Thoracic aorta (tissue), 2 donors: Measurements from ENCODE around the gene SLC1A5. TPM values are rescaled to one million over a fixed set of nuclear protein-coding genes. Genes with fewer than 3 reads are reported as not detected.
A peak's percentile ranks its signal among the peaks of the same experiment; 100 is the strongest.
"Not testable (repeated sequence)": the region's sequence is repeated elsewhere in the genome, so short reads cannot be mapped to it uniquely, and the experiment has no call there.

Experiments used
- ATAC-seq: fragments of 150-250 bp; one replicate; pipeline ENCODE4 v1.8.0; 2017; ENCODE audit warnings: low read depth; ENCODE audit not compliant: insufficient number of reproducible peaks, low FRiP score
- DNase-seq: peaks from one replicate; pipeline ENCODE4 v3.0.0-alpha.2; 2020; ENCODE audit warnings: low spot score
- H3K27ac ChIP-seq, 2 donors: fragments of 200-600 bp; sonication (generic); 1 replicate in 1 of 2; 2 replicates in 1 of 2; pipeline ENCODE4 v1.5.1; 2016; ENCODE audit warnings: mild to moderate bottlenecking in 2 of 2, moderate library complexity in 2 of 2
- H3K27me3 ChIP-seq: fragments of 200-600 bp; sonication (generic); replicated peaks from 2 replicates; pipeline ENCODE4 v1.6.0; 2016; ENCODE audit warnings: mild to moderate bottlenecking; ENCODE audit not compliant: insufficient read depth
- H3K36me3 ChIP-seq: fragments of 200-600 bp; sonication (generic); one replicate; pipeline ENCODE4 v1.5.1; 2016
- H3K4me1 ChIP-seq, 2 donors: fragments of 200-600 bp; sonication (generic); 1 replicate in 1 of 2; 2 replicates in 1 of 2; pipeline versions ENCODE4 v1.5.1 to v1.6.0; 2016; ENCODE audit warnings: low read depth in 2 of 2, mild to moderate bottlenecking in 1 of 2; ENCODE audit not compliant: control insufficient read depth in 1 of 2
- H3K4me3 ChIP-seq: fragments of 200-600 bp; sonication (generic); 2 replicates; pipeline ENCODE4 v1.5.1; 2016; ENCODE audit warnings: mild to moderate bottlenecking
- H3K9me3 ChIP-seq: fragments of 200-600 bp; sonication (generic); 2 replicates; pipeline ENCODE4 v1.5.1; 2016
- CTCF ChIP-seq: fragments of 200-600 bp; sonication (generic); IDR thresholded peaks from one replicate; pipeline ENCODE4 v1.5.1; 2019; ENCODE audit warnings: antibody characterized with exemption
- total RNA-seq, 2 donors: library from RNA; depleted of rRNA; stranded (reverse); fragments of >200 nt; gene quantifications; one replicate each; pipeline versions ENCODE4 v1.1.0 to v1.2.3, GENCODE V29; 2016

The SLC1A5 gene
- total RNA-seq, 2 donors from 2014 or later, result 48.7 to 66.2 TPM

GRCh38 chr19:46785054-46785979 lies 3.1 kb downstream of the SLC1A5 start:
- Histone ChIP-seq H3K4me3 (peak overlapping the region; percentile 92), H3K27ac (peak overlapping the region in 1 of 2 donors; percentile 79), H3K27me3 (no peaks in the 10 kb centered on the region), H3K4me1 (peaks cover 5 to 42% of the 10 kb centered on the region in 2 donors), H3K36me3 (peaks cover 15% of the 10 kb centered on the region), H3K9me3 (no peaks in the 10 kb centered on the region)
- ATAC-seq, result no peak
- TF ChIP-seq CTCF, result no peak
- DNase-seq, result no peak

- Histone ChIP-seq H3K27me3 (no peaks in the 10 kb centered on the region), H3K9me3 (no peaks in the 10 kb centered on the region), H3K36me3 (peaks cover 15% of the 10 kb centered on the region), H3K4me3 (peak overlapping the region; percentile 92), H3K27ac (no peak overlapping the region), H3K4me1 (peaks cover 5 to 42% of the 10 kb centered on the region in 2 donors)
- ATAC-seq, result no peak
- TF ChIP-seq CTCF, result no peak
- DNase-seq, result no peak
Measured at GRCh38 chr19:46784262-46785053, 3.9 kb downstream of the SLC1A5 start.

GRCh38 chr19:46783670-46784069 lies 4.7 kb downstream of the SLC1A5 start:
- DNase-seq (no peak), ATAC-seq (no peak)
- Histone ChIP-seq H3K4me1 (peaks cover 5 to 42% of the 10 kb centered on the region in 2 donors), H3K27me3 (no peaks in the 10 kb centered on the region), H3K27ac (no peak overlapping the region), H3K4me3 (no peak overlapping the region), H3K9me3 (no peaks in the 10 kb centered on the region), H3K36me3 (peaks cover 15% of the 10 kb centered on the region)
- no peak for TF ChIP-seq CTCF

GRCh38 chr19:46782355-46783019 lies 5.9 kb downstream of the SLC1A5 start:
- Histone ChIP-seq H3K9me3 (no peaks in the 10 kb centered on the region), H3K27me3 (no peaks in the 10 kb centered on the region), H3K4me1 (peaks cover 5 to 35% of the 10 kb centered on the region in 2 donors), H3K27ac (no peak overlapping the region), H3K4me3 (no peak overlapping the region), H3K36me3 (peaks cover 18% of the 10 kb centered on the region)
- ATAC-seq (no peak), DNase-seq (no peak)
- no peak for TF ChIP-seq CTCF

- not testable (repeated sequence) for H3K4me1 ChIP-seq, H3K9me3 ChIP-seq, DNase-seq, ATAC-seq, H3K27me3 ChIP-seq, H3K4me3 ChIP-seq, H3K27ac ChIP-seq
- peaks cover 39% of the 10 kb centered on the region for H3K36me3 ChIP-seq
Measured at GRCh38 chr19:46777956-46778645, 10.3 kb downstream of the SLC1A5 start.
